Upper lobe of left lung (tissue), 6 donors: Measurements from ENCODE around the gene DCK. TPM values are rescaled to one million over a fixed set of nuclear protein-coding genes. Genes with fewer than 3 reads are reported as not detected.

Source experiments
- ATAC-seq, 2 donors: fragments of 200-7000 bp; cut with Tn5 transposase; one replicate each; pipeline ENCODE4 v1.9.1; 2022; ENCODE audit warnings: mild to moderate bottlenecking in 2 of 2, moderate library complexity in 2 of 2; ENCODE audit not compliant: low FRiP score in 2 of 2
- DNase-seq, 2 donors: peaks; one replicate each; pipeline ENCODE4 v3.0.0-alpha.2; 2019 to 2020
- H3K27ac ChIP-seq, 4 donors: fragments of 200-600 bp; sonication (generic); one replicate each; pipeline ENCODE4 v1.5.1; 2016 to 2019
- H3K27me3 ChIP-seq, 4 donors: fragments of 200-600 bp; sonication (generic); one replicate each; pipeline ENCODE4 v1.5.1; 2017 to 2019
- H3K36me3 ChIP-seq, 4 donors: fragments of 200-600 bp; sonication (generic); one replicate each; pipeline ENCODE4 v1.5.1; 2016 to 2019
- H3K4me1 ChIP-seq, 4 donors: fragments of 200-600 bp; sonication (generic); one replicate each; pipeline ENCODE4 v1.5.1; 2018 to 2019
- H3K4me3 ChIP-seq, 4 donors: fragments of 200-600 bp; sonication (generic); one replicate each; pipeline ENCODE4 v1.5.1; 2017 to 2019; ENCODE audit warnings: mild to moderate bottlenecking in 2 of 4, moderate library complexity in 1 of 4
- H3K9me3 ChIP-seq, 4 donors: fragments of 200-600 bp; sonication (generic); one replicate each; pipeline ENCODE4 v1.5.1; 2018 to 2019
- EP300 ChIP-seq, 4 donors: sonication (generic); formaldehyde crosslinking; IDR thresholded peaks; one replicate each; pipeline ENCODE4 v1.5.1; 2017; ENCODE audit warnings: antibody characterized with exemption in 4 of 4, control low read depth in 2 of 4
- POLR2A ChIP-seq, 4 donors: fragments of 450-650 bp; IDR thresholded peaks; one replicate each; pipeline ENCODE4 v1.5.1; 2016 to 2017; ENCODE audit warnings: antibody characterized with exemption in 4 of 4, mild to moderate bottlenecking in 2 of 4
- POLR2AphosphoS5 ChIP-seq, 2 donors: sonication (generic); formaldehyde crosslinking; IDR thresholded peaks; one replicate each; pipeline ENCODE4 v1.5.1; 2017; ENCODE audit warnings: antibody characterized with exemption in 2 of 2
- WGBS, 2 donors: methylation state at CpG; one replicate each; pipeline ENCODE4 v1.1.5; 2017 to 2018; 5-methylcytosine and 5-hydroxymethylcytosine counted together
- total RNA-seq, 6 donors: library from RNA; depleted of rRNA in 4 of 6; stranded (reverse); fragments of >200 nt in 4 of 6; gene quantifications; one replicate each; pipeline versions ENCODE4 v1.1.0 to v1.2.1, GENCODE V29; 2016 to 2021
- TF ChIP-seq, protein P1 (sequence below), 6 experiments: fragments of 450-650 bp in 4 of 6; fragments of 200-600 bp in 2 of 6; sonication (generic) in 2 of 6; IDR thresholded peaks; one replicate each; pipeline ENCODE4 v1.5.1; 2016 to 2019; ENCODE audit warnings: antibody characterized with exemption in 6 of 6
- donor health status: DM: no; HTN: no; CAD: no; lungs with moderate emphysema.
- donor health status: DM: no; HTN: yes; CAD: no; lungs with severe emphysema.

DCK gene
- total RNA-seq, 6 donors from 2014 or later = 11.5 to 20.8 (median 15.6) TPM

- TF ChIP-seq POLR2A (IDR thresholded peaks at IDR 0.05) = no peak
- TF ChIP-seq EP300 (IDR thresholded peaks at IDR 0.05) = no peak
- TF ChIP-seq, protein P1, sequence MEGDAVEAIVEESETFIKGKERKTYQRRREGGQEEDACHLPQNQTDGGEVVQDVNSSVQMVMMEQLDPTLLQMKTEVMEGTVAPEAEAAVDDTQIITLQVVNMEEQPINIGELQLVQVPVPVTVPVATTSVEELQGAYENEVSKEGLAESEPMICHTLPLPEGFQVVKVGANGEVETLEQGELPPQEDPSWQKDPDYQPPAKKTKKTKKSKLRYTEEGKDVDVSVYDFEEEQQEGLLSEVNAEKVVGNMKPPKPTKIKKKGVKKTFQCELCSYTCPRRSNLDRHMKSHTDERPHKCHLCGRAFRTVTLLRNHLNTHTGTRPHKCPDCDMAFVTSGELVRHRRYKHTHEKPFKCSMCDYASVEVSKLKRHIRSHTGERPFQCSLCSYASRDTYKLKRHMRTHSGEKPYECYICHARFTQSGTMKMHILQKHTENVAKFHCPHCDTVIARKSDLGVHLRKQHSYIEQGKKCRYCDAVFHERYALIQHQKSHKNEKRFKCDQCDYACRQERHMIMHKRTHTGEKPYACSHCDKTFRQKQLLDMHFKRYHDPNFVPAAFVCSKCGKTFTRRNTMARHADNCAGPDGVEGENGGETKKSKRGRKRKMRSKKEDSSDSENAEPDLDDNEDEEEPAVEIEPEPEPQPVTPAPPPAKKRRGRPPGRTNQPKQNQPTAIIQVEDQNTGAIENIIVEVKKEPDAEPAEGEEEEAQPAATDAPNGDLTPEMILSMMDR (IDR thresholded peaks at IDR 0.05) = no peak
- no peak for TF ChIP-seq POLR2AphosphoS5 (IDR thresholded peaks at IDR 0.05)
- WGBS, 2 donors = 100% methylated on average over 1 of the region's 1 CpG
- Histone ChIP-seq H3K27me3 (no peaks in the 10 kb centered on the region), H3K4me3 (no peak overlapping the region), H3K4me1 (peaks cover 0 to 7% (median 6%) of the 10 kb centered on the region in 4 donors), H3K9me3 (no peaks in the 10 kb centered on the region), H3K27ac (no peak overlapping the region), H3K36me3 (no peaks in the 10 kb centered on the region)
- ATAC-seq = no peak
- DNase-seq = no peak
Measured at GRCh38 chr4:71070015-71070414, 76.6 kb downstream of the DCK start.

DNA sequence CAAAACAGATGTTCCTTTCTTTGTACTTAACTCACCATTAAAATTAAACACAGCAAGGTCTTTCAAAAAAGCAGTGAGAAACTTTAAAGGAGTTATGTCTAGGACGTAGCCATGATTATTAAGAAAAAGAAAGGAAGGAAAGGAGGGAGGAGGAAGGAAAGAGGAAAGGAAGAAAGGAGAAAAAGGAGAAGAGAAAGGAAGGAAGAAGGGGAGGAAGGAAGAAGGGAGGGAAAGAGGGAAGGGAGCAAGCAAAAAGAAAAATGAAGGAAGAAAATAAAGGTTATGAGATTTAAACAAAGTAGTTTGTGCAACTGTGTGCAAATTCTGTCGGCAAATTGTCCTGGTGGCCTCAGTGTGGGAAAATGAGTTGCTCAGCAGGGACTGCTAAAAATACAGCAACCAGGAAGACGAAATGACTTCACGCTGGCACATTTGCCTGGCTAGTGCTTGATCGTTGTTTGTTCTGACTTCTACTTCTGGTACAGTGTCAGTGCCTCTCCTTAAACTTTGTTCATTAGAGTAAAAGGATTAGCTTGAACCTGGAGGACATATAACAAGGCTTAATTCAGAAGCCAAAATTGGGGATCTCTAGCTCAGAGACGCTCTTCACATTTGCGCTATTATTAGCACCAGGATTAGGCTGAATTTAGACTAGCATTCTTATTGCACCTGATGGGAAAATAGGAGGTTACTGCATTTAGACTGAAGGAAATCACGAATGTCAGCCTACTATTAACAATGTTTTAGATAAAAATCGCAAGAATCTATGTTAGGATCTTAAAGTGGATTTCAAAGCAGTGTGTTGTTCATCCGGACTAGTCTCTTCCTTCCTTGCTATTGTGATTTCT is 81.2 kb downstream of the DCK start:
- no peak for DNase-seq
- Histone ChIP-seq H3K27ac (no peak overlapping the region), H3K27me3 (no peaks in the 10 kb centered on the region), H3K36me3 (no peaks in the 10 kb centered on the region), H3K4me3 (no peak overlapping the region), H3K9me3 (no peaks in the 10 kb centered on the region), H3K4me1 (peaks cover 0 to 10% (median 8%) of the 10 kb centered on the region in 4 donors)
- TF ChIP-seq EP300 (IDR thresholded peaks at IDR 0.05) = no peak
- TF ChIP-seq POLR2A (IDR thresholded peaks at IDR 0.05) = no peak
- 37 to 39% methylated on average over 10 of the region's 10 CpGs for WGBS, 2 donors
- no peak for ATAC-seq

Other genes with a start within 250 kb of the DCK start
- 10 to 100 TPM; 25.9 to 59.1 (median 50.0) TPM for gene GRSF1, start 153.8 kb upstream of the DCK start, total RNA-seq
- 10 to 100 TPM; 10.5 to 34.3 (median 24.2) TPM for gene MOB1B, start 91.3 kb upstream of the DCK start, total RNA-seq